GM12873 (cell line): ENCODE results near the gene FAM168A.

ENCODE experiments used
- CTCF ChIP-seq: IDR thresholded peaks from 2 replicates; pipeline ENCODE4 v1.5.1; 2012; ENCODE audit warnings: low read depth, mild to moderate bottlenecking, moderate library complexity, low read length, control low read depth; ENCODE audit not compliant: insufficient read depth; ENCODE audit errors: missing control alignments

FAM168A gene

DNA sequence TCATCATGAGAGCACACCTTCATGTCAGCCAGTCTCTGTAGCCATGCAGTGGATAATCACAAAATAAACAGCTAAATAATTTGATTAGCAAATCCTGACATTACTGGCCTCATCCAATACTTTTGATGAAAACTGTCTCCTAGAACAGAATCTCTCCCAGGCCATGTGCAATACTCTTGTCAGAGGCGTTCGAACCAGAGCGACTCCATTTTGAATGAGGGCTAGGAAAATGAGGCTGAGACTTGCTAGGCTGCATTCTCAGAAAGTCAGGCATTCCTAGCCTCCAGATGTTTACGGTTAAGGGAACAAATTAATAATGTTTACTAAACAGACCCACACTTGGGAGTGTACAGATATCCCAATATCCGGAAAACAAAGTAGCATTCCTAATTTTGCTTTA is 69.9 kb downstream of the FAM168A start:
- TF ChIP-seq CTCF: no peak

DNA sequence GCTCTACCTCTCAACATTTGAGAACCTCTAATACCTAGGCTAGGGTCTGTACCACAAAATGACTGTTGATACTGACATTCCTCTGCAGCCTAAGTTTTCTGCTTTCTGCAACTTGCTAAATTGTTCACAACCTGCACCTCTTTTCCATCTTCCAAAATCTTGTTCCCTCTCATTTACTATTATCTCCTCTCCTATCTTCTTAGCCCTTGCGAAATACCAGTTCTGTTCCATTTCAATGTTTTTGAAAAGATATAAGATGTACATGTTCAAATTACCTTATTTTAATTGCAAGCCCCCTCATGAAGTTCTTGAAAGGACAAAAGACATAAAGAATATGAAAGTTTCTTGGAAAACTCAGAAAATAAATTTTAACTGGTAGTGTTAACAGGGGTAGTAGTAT is 72.3 kb downstream of the FAM168A start:
- no peak for TF ChIP-seq CTCF

- TF ChIP-seq CTCF: no peak
Measured at GRCh38 chr11:73524774-73525173, 73.1 kb downstream of the FAM168A start.

- no peak for TF ChIP-seq CTCF
Measured at GRCh38 chr11:73521621-73522020, 76.3 kb downstream of the FAM168A start.

- no peak for TF ChIP-seq CTCF
Measured at GRCh38 chr11:73520353-73521061, 77.4 kb downstream of the FAM168A start.

DNA sequence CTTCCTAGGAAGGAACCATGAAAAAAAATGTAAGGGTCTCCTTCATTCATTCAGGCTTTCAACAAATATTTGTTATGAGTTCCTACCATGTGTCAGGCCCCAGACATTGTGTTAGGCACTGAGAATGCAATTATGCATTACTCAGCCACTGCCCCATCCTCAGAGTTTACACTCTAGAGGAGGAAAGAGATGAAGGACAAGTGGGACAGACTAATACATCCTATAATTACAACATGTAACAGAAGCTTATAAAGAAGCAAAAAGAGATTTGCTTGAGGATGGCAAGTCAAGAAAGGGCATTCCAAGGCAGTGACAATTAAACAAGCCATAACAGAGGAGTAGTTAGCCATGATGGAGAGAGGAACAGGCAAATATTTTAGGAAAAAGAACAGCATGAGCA is 78.6 kb downstream of the FAM168A start:
- no peak for TF ChIP-seq CTCF

DNA sequence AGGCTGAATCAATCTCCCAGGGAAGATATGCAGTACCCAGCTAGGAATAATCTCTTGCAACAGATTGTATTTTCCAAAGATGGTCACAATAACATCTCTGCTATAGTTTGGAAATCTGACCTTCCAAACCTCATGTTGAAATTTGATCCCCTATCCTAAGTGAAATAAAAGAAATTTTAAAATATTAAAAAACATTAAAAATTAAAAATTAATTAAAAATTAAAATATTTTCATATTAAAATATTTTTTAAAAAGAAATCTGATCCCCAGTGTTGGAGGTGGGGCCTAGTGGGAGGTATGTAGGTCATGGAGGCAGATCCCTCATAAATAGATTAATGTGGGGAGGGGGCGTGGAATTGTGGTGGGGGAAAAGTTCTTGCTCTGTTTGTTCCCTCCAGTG is 79.7 kb downstream of the FAM168A start:
- no peak for TF ChIP-seq CTCF
